ENCODE results near the gene ZNF697.
"Not testable (repeated sequence)": the region's sequence is repeated elsewhere in the genome, so short reads cannot be mapped to it uniquely, and the experiment has no call there.

ZNF697 gene

GRCh38 chr1:119626841-119627240 is 21.2 kb downstream of the ZNF697 start:
- DNase-seq: no peak

DNA sequence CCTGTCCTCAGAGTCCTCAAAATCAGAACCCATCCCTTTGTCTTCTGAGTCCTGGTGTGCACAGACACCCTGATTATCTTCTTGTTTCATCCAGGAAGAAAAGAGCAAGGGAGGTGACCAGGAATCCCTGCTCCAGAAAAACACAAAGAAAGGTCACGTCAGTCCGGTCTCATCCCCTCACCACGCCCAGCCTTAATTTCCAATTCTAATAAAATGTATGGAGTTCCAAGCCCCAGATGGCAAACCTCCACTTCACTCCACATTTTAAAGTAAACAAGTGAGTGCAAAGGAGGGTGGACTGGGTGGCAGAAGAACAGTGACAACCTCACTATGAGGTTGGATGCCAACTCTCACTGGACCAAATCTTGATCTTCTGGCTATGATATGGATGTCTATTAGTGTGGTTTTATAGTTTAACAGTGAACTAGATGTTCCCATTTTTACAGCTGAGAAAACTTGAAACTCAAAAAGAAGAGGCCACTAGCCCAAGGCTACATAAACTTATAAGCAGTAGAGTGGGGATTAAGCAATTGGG is 22.0 kb downstream of the ZNF697 start:
- no peak for DNase-seq

- no peak for DNase-seq
Observed at GRCh38 chr1:119623678-119624077, 24.4 kb downstream of the ZNF697 start.

- DNase-seq: no peak
Observed at GRCh38 chr1:119623193-119623515, 24.9 kb downstream of the ZNF697 start.

GRCh38 chr1:119622311-119623192 is 25.5 kb downstream of the ZNF697 start:
- DNase-seq: no peak

GRCh38 chr1:119621705-119622104 is 26.4 kb downstream of the ZNF697 start:
- no peak for DNase-seq

DNA sequence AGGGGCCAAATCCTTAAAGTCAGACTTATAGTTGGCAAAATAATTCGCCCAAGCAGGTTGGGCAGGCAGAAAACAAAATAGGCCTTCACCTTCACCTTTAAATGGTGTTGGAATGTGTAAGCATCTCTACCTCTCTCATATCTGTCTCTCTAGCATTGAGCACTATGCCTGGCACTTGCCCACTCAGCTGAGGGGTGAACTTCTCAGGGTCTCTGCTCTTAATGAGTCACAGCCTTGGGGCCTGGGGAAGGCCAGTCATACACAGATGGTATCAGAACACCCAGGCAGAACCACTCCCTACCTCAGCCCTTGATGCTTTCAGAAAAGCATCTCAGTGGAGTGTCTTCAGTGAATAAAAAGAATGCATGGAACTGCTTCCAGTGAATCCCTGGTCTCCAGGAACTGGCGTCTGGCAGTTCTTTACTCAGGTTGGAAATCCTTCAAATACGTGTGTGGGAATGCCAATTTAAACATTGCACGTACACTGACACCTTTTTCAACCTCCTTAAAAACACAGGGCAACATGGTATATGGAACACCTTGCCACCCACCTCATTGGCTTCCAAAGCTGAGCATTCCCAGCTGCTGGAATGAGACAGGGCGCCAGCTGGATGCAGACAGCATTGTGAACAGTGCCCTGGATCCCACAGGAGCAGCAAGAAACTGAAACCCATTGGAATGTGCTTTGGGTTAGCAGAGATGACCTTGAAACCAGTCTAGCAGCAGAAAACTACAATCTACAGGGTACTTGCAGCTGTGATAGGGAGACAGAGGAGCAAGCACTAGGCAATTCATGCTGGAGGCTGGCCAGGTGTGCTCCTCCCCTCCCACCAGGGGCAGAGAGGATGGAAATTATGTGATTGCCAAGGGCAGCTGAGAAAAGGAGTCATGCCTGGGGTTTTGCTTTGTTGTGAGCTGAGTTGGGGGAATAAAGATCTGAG is 30.0 kb downstream of the ZNF697 start:
- no peak for DNase-seq

GRCh38 chr1:119616748-119617147 is 31.3 kb downstream of the ZNF697 start:
- not testable (repeated sequence) for DNase-seq

DNA sequence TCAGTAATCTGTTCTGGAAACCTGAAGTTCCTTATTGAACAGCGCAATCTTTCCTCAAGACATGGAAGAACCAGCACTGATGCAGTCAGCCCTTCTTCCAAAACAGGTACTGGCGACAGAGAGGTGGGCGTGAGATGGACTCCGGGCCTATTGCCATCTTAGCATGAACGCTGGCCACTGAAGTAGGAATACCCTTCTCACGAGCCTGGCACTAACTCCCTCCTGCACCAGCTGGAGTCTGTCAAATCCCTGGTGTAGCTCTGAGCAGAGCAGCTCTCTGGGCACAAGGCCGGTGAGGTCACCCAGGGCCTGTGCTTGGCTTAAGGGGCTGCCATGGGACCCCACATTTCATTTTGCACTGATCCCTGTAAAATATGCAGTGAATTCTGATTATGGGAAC is 33.0 kb downstream of the ZNF697 start:
- not testable (repeated sequence) for DNase-seq

GRCh38 chr1:119613769-119614720 is 34.0 kb downstream of the ZNF697 start:
- DNase-seq: peak; percentile 61

DNA sequence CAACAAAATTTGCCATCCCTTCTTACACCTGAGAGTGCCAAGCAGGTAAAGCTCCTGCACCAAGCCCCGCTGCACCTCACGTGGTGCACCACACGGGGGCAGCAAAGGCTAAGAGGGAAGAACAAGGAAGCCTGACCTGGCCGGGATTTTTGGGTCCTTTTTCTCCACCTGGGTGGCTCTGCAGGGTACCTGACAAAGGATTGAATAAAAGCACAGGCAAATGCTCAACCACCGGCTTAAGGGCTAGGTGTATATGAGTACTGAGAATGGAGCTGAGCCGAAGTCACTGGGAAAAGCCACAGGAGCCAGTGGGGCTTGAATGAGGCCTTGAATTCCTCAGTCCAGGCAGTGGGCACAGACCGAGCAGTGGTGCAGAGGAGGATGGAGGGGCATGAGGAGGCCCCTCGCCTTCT is 36.4 kb downstream of the ZNF697 start:
- peak; percentile 58 for DNase-seq

DNA sequence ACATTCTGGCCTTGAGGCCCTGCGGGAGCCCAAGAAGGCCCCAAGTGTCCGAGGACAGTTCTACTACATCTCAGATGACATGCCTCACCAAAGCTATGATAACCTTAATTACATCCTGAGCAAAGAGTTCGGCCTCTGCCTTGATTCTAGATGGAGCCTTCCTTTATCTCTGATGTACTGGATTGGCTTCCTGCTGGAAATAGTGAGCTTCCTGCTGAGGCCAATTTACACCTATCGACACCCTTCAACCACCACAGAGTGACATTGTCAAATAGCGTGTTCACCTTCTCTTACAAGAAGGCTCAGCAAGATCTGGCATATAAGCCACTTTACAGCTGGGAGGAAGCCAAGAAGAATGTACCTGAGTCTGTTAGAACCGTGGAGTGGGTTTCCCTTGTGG is 39.2 kb downstream of the ZNF697 start:
- DNase-seq: not testable (repeated sequence)

DNA sequence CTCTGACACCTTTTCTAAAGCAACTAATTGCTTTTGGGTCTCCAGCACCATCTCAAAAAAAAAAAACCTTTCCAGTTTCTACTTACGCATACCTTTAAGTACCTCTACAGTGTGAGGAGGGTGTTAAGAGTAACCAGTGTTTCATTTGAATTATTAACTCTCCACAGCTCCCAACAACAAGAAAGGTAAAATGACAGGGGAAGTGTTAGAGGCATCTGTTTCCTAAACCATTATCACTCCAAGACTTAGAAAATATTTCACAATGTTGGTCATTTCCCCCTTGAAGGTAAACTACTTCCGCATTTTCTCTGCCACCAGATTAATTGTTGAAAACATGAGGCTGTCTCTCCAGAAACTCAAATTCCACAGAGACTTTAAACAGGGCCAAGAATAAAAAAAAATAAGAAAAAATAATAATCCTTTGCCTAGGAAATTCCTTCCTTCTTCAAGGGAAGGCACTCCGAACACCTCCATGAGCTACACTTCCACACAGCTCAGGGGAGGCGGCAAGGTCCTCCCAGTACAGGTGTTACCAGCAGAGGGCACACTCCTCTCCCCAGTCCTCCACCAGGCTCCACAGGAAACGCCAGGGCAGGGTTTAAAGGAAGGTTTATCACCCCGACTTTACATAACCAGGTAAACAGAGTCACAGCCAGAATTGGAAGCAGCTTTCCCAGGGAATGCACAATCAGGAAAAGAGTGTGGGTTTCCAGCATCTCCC is 40.8 kb downstream of the ZNF697 start:
- not testable (repeated sequence) for DNase-seq

- DNase-seq: no peak
Observed at GRCh38 chr1:119606394-119606793, 41.7 kb downstream of the ZNF697 start.

DNA sequence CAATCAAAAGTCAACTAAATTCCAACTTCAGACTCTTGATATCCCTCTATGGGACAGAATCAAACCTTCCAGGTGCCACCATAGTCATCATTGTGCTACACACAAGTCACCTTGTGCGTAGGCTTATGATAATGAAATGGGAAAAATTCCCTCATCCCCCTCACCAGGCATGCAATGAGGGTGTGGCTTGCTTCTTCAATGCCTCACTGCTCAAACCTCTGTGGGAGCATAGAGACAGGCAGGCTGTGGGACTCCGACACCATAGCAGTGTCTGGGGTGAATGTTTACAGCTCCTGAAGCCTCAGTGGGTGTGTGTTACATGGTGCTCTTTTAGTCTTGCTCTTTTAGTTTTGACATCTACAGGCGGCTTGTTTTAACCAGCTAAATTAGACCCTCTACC is 42.4 kb downstream of the ZNF697 start:
- DNase-seq: no peak

DNA sequence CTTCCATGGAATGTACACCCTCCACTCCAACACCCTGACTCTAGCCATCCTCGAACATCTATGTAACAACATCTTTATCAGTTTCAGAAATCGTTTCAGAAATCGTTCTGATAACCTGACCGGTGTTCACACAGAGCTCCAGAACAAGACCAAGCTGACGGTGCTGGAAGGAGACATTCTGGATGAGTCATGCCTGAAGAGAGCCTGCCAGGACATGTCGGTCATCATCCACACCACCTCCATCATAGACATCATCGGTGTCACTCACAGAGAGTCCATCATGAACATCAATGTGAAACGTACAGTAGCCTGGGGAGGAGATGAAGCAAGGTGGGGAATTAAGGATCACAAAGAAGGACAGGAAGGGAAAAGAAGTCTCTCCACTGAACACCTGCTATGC is 43.0 kb downstream of the ZNF697 start:
- not testable (repeated sequence) for DNase-seq

GRCh38 chr1:119603695-119604094 is 44.4 kb downstream of the ZNF697 start:
- no peak for DNase-seq

DNA sequence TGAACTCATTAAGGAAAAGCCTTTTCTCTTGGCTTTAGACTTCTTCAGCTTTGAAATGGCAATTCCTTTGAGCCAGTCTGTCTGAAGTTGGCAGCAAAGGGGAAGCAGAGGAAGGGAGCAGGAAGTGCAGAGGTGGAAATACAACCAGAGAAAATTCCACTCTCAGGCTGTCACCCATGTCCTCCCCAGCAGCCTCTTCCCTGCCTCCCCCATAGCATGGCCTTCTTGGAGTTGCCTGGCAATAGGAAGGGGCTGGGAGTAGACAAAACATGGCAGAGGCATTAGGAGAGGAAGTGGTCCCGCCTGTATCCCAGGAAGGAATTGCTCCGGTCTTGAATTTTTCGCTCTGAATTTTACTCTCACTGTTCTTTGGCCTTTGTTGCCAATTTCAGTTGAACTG is 44.8 kb downstream of the ZNF697 start:
- DNase-seq: not testable (repeated sequence)

- not testable (repeated sequence) for DNase-seq
Observed at GRCh38 chr1:119602789-119603188, 45.3 kb downstream of the ZNF697 start.

DNA sequence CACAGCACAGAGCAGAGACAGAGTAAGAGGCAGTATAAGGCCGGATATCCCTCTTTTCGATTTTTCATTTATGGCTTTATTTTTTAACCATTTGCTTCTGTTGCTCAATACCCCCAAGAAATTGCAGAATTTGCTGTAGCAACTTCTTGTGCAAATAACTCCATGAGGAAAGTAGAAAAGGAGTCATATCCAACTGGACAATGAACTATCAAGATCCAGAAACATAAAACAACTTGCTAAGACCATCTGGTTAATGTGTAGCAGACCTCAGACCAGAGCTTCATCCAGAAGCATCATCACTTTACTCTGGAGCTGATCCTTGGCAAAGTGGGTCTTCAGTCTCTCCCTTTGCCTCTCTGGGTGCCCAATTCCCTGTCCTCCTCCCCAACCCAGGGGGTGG is 45.9 kb downstream of the ZNF697 start:
- DNase-seq: no peak

DNA sequence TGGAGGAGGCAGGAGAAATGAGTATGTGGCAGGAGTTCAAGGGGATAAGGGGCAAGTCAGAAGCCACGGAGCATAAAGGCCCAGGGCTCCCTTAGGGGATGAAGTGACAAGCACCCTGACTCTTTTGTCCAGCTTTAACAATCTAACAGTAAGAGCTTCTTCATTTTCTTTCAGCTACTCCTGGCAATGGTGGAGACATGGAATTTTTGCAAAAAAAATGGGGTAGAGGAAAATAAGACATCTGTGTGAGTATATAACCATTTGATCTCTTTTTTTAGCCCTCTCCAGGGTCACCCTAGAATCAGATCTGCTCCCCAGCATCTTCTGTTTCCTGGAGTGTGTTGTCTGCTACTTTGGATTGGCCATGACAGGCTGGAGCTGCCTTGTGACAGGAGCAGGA is 47.1 kb downstream of the ZNF697 start:
- DNase-seq: no peak

DNA sequence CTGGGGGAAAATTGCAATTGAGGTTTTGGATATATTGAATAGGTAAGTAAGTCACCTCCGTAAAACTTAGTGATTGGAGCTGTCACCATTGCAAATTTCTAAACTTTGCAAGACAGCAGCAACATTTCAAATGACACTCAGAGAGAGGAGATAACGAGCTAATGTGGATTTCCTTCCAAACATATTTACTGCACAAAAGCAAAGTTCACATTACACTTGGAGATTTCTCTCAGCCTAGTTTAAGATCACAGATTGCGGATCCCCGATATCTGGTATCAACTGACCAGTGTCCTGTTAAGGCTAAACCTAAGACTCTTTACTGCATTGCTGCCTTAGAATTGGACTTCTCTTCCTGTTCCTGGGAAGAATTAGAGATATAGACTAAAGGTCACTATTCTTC is 47.5 kb downstream of the ZNF697 start:
- DNase-seq: no peak

Data from stimulated activated CD4-positive, alpha-beta T cell treated with anti-CD3 and anti-CD28 coated beads, Interleukin-12 subunit alpha, Interleukin-12 subunit beta, amount 100 ng/mL, for 4 hours (primary cell).